GM21825 (cell line): Measurements from ENCODE around the gene LIPH.
"Not testable (repeated sequence)": the region's sequence is repeated elsewhere in the genome, so short reads cannot be mapped to it uniquely, and the experiment has no call there.

ENCODE experiments used
- ATAC-seq: cut with Tn5 transposase; IDR thresholded peaks from one replicate; pipeline ENCODE4 v1.9.1; 2021; ENCODE audit warnings: mild to moderate bottlenecking, moderate library complexity; ENCODE audit not compliant: unreplicated experiment

Gene LIPH

DNA sequence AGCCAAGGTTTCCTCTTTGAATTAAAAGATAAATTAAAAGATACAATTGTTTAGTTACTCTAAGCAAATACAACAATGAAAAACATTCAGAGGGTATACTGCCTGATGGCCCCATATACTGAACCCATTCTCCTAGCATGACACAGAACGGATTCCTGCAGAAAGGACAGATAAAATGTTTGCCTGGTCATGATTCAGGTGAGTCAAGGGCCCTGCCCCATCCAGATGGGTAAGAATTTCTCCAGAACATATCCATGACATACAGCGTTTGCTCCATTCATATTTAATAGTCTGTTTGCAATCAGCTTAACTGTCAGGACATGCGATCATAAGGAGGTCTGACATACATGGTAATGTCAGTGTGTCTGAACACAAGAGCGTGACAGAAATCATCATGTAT is 62.1 kb downstream of the LIPH start:
- ATAC-seq: no peak

DNA sequence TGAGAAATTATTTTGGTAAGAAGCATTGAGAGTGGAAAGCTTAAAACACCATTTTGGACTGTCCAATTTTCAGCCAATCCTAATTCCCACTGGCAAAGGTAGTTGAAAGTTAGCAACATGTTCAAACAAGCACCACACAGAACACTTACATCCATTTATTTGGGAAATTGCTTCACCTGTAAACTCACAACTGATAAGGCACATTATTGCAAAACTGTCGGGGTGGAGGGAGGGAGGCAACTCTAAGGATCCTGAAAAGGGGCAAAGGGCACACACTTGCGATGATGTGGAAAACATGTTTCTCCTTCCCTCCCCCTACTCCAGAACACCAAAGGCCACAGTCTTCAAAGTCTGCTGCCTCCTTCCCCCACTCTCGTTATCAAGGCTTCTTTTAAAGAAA is 62.9 kb downstream of the LIPH start:
- ATAC-seq: no peak

DNA sequence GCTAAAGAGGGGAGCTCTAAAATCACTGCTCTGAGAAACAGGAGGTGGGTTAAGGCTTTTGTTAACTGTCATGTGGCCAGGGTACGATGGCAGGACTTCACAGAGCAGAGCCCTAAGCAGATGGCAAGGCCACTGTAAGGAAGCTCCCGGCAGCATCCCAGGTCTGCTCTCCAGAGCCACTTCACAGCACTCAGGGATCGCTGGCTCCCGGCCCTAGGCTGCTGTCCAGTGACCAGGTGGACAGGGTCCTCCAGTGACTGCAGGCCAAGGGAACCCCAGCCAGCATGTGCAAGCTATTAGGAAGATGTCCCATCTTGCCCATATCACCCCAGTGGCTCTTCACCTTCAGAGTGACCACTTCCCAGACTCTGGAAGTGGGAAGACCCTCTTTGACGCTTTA is 63.9 kb downstream of the LIPH start:
- ATAC-seq: no peak

DNA sequence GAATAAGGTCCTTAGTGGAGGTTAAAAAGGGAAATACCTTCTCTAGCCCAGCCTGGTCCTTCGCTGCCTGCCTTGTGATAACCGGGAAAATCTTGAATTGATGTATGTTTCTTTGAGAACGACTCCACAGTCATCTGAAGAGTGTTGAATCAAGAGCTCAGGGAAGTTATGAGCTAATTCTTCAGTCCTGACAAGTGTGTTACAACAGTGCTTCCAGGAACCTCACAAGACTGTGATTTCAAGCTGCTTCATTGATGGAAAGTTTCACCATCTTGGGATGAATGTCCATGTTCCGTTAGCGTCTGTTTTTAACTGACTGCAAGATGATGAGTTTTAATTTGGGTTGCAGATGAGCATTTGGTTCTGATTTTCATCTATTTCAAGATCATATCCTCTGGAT is 66.0 kb downstream of the LIPH start:
- ATAC-seq: no peak

DNA sequence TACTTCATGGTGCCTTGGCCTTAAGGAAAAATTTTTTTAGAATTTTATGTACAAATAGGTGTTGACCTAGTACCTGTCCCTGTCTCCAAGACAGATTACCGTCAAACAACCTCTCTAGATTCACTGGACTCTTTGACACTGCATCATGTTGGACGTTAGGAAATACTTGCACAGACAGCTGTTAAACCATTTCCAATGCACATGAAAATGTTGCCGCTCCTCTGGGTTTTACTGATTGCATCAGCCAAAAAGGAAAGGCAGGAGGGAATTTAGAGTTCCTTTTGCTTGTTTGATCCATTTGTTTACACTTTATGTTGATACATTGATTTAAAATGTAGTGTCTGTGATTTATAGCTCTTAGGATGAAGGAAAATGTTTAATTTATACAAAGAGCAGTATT is 68.1 kb downstream of the LIPH start:
- ATAC-seq: no peak

DNA sequence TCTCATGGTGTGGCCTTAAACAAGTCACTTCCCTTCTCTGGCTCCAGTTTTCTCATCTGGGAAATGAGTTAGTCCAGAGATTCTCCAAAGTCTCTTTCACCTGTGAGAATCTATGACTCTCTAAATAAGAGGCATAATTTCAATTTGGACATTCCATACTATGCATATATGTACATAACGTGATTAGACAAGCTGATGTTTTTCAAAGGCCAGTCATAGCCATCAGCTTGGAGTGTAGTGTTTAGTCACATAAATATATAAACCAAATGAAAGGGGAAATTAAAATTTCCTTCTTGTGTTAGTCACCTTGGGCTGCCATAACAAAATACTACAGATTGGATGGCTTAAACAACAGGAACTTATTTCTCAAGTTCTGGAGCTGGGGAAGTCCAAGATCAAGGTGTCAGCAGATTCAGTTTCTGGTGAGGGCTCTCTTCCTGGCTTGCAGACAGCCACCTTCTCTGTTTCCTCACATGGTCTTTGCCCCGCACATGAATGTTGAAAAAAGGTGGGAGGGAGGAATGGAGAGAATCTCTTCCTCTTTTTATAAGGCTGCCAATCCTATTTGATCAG is 72.9 kb downstream of the LIPH start:
- ATAC-seq: no peak

DNA sequence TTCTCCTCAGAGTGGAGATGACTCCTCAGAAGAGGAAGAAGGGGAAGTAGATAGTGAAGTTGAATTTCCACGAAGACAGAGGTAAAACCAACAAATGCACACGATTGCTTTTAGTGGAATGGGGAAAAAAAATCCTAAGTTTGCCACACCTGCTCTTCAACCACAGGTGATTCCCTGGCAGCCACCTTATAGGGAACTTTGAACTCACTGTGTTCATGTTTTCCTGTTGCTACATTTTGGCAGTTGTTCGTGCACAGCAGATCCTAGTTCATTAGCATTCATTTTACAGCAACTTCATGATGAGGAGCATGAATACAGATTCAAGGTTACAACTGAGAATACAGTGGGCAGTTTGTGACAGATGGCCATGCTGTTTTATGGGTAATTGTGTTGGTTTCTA is 75.1 kb downstream of the LIPH start:
- ATAC-seq: no peak

DNA sequence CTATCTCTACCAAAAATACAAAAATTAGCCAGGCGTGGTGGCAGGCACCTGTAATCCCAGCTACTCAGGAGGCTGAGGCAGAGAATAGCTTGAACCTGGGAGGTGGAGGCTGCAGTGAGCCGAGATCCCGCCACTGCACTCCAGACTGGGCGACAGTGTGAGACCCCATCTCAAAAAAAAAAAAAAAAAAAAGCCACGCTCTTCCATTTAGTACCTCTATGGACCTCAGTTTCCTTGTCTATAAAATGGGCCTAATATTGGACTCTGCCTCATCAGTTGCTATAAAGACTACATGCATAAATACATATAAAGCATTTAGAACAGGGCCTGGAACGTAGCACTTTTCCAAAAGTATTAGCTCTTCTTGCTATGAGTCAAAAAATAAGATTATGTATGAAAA is 77.5 kb downstream of the LIPH start:
- not testable (repeated sequence) for ATAC-seq

DNA sequence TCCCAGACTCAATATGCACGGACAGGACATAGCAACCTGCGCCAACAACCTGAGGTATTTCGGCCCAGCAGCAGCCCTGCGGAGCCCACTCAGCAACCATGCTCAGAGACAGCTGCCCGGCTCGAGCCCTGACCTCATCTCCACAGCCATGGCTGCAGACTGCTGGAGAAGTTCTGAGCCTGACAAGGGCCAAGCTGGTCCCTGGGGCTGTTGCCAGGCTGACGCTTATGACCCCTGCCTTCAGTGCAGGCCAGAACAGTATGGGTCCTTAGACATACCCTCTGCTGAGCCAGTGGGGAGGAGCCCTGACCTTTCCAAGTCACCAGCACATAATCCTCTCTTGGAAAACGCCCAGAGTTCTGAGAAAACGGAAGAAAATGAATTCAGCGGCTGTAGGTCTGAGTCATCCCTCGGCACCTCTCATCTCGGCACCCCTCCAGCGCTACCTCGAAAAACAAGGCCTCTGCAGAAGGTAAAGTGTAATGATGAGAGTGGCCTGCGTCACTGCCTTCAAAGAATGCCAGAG is 79.0 kb downstream of the LIPH start:
- ATAC-seq: no peak

DNA sequence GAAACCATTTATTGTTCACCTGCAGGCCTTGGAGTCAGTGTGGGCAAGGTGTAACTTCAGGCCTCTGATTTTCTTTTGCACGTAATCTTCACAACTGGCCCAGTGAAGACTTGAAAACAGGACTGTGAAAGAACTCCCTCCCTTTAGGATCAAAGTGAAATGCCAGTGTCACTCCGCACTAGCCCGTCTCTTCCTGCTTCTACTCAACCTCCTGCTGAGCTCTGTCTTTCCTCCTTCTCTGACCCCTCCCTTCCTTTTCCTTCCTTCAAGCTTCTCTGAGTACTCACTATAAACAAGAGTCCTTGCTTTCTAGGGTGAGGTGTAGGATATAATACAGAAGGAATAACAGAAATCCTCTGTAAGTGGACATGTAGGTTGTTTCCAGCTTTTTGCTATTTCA is 82.1 kb downstream of the LIPH start:
- ATAC-seq: no peak

DNA sequence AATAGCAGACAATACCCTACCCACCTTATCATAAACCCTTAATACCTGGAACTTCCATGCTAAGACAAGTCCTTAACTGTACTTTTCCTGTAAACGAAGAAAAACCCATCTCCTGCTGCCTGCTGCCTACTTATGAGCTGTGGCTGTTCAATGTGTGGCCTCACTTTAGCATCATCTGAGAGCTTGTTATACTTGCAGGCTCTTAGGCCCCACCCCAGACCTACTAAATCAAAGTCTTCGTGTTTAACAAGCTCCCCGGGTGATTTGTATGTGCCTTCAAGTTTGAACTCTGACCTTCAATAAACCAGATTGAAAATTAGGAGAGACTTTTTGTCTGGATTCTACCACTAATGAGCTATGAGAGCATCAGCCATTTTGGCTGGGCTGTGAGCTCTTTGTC is 82.8 kb downstream of the LIPH start:
- ATAC-seq: no peak

DNA sequence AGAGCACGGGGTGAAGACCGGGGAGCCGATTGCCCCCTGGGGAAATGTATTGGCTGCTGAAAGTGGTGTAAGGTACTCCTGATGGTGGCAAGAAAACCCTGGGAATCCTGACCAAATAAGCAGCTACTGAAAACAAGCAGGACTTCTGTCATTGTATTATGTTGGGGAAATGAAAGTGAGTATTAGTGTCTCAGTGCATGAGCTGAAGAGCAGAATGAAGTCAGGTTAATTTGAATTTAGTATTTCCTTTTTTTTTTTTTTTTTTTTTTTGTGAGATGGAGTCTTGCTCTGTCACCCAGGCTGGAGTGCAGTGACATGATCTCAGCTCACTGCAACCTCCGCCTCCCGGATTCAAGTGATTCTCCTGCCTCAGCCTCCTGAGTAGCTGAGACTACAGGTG is 86.3 kb downstream of the LIPH start:
- not testable (repeated sequence) for ATAC-seq

DNA sequence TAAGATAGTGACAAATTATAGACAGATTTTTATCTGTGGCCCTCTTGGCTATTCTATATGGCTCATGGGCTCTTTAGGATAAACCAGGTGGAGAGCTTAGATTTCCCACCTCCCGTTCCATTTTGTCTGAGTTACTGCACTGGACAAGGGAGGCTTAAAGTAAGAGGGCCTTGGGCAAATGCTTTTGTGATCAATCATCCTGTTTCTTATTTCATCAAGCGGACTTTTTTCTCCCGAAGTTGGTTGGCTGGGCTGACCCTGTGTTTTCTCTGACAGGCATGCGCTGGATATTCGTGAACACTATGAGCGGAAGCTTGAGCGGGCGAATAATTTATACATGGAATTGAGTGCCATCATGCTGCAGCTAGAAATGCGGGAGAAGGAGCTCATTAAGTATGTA is 86.9 kb downstream of the LIPH start:
- ATAC-seq: no peak

DNA sequence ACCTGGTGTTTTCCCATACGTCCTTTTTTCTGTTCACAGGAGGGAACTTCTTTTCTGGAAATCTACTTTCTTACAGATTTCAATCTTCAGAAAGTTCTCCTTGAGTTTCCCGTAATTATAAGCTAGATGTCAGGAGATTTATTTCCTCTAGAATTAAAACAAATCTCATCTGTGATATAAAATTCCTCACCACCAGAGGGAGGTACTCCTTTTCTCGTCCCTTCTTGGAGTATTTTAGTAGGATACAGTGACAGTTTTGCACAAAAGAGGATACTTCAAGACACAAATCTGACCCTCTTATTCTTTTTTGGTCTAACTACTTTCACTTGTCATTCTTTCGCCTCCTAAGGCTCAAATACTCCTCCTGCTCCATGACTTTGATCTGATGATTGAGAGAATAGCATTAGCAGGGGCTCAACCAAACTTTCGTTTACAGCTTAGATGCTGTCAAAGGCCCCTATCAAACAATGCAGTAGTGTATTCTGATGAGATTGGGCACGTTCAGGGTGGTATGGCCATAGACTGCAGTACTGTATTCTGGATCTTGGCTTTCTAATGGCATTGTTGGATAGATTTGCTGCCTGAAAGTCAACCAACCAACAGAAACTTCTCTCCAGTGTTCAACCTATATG is 91.6 kb downstream of the LIPH start:
- no peak for ATAC-seq

DNA sequence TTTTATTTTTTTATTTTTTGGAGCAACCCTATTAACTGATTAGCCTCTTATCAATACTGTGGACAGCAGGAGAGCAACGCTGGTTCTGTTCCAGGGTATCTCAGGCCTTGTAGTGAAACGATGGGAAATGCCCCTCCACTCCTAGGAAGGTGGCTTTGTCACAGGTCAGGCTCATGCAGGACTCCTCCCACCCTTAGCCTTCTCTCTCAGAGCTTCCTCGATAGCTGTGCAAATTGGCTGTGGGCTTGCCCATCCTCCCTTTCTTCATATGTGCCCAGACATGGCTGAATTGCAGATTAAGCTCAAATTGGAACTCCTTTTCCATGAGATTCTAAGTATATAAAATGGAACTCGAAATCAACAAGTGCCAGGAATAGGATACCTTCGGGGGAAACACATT is 92.1 kb downstream of the LIPH start:
- no peak for ATAC-seq

DNA sequence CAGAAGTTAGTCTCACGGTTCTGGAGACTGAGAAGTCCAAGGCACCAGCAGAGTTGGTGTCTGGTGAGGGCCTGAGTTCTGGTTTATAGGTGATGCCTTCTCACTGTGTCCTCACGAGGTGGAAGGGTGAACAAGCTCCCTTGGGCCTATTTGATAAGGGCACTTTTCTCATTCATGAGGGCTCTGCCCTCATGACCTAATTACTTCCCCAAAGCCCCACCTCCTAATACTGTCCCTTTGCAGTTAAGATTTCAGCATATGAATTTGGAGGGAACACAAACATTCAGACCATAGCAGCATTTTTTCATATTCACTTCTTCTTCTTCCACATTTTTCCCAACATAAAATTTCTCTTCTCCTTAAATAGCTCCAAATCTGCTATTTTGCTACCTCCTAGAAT is 95.0 kb downstream of the LIPH start:
- ATAC-seq: no peak
